OCI-LY1 (cell line): ENCODE measurements around the gene CEP112.

Experiments used
- EZH2 ChIP-seq: fragments of 200-600 bp; sonication (generic), shearing (Covaris generic); IDR thresholded peaks from 2 replicates; pipeline ENCODE4 v1.8.0; 2017; ENCODE audit warnings: borderline replicate concordance, mixed run types, mild to moderate bottlenecking, antibody characterized with exemption, low read length, moderate library complexity, mixed read lengths
- TF ChIP-seq, protein P1 (sequence below): fragments of 200-600 bp; sonication (generic), shearing (Covaris generic); IDR thresholded peaks from 2 replicates; pipeline ENCODE4 v1.5.1; 2017; ENCODE audit warnings: mild to moderate bottlenecking, antibody characterized with exemption, low read length, moderate library complexity, mixed read lengths

DNA sequence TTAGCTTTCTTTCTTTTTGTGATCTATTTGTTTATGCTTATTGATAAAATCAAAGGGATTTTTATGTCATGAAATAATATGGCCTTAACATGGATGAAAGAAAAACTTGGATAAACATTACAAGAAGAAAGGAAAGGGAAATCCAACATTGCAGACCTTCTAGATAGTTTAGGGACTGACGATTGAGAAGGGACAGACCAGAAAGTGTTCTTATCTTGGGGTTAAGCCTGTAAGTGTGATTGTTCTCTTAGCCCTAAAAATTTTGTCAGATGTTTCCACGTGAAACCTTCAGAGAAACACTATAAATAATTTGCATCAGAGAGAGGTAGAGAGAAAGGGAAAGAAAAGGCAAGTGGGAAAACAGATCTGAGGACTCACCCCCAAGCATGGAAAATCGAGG, 473.3 kb downstream of the CEP112 start:
- no peak for TF ChIP-seq EZH2
- TF ChIP-seq, protein P1, sequence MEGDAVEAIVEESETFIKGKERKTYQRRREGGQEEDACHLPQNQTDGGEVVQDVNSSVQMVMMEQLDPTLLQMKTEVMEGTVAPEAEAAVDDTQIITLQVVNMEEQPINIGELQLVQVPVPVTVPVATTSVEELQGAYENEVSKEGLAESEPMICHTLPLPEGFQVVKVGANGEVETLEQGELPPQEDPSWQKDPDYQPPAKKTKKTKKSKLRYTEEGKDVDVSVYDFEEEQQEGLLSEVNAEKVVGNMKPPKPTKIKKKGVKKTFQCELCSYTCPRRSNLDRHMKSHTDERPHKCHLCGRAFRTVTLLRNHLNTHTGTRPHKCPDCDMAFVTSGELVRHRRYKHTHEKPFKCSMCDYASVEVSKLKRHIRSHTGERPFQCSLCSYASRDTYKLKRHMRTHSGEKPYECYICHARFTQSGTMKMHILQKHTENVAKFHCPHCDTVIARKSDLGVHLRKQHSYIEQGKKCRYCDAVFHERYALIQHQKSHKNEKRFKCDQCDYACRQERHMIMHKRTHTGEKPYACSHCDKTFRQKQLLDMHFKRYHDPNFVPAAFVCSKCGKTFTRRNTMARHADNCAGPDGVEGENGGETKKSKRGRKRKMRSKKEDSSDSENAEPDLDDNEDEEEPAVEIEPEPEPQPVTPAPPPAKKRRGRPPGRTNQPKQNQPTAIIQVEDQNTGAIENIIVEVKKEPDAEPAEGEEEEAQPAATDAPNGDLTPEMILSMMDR = no peak
